ENCODE data around the gene CFAP46.
"Not testable (repeated sequence)": the region's sequence is repeated elsewhere in the genome, so short reads cannot be mapped to it uniquely, and the experiment has no call there.

CFAP46 gene

GRCh38 chr10:132957981-132958882, 15.9 kb upstream of the CFAP46 start:
- H3K4me3 ChIP-seq (ENCODE audit: low read depth, low read length), result no peak overlapping the region
- no peak for DNase-seq (ENCODE audit: low read depth)
- TF ChIP-seq CTCF (IDR thresholded peaks at IDR 0.05; ENCODE audit: control insufficient read depth, extremely low read depth, insufficient read depth), result no peak

- TF ChIP-seq CTCF (IDR thresholded peaks at IDR 0.05; ENCODE audit: control insufficient read depth, extremely low read depth, insufficient read depth), result no peak
- DNase-seq (ENCODE audit: low read depth), result no peak
- no peak overlapping the region for H3K4me3 ChIP-seq (ENCODE audit: low read depth, low read length)
Observed at GRCh38 chr10:132957131-132957530, 14.8 kb upstream of the CFAP46 start.

GRCh38 chr10:132956259-132956658, 13.9 kb upstream of the CFAP46 start:
- DNase-seq (ENCODE audit: low read depth); H3K4me3 ChIP-seq (ENCODE audit: low read depth, low read length): not testable (repeated sequence)

DNA sequence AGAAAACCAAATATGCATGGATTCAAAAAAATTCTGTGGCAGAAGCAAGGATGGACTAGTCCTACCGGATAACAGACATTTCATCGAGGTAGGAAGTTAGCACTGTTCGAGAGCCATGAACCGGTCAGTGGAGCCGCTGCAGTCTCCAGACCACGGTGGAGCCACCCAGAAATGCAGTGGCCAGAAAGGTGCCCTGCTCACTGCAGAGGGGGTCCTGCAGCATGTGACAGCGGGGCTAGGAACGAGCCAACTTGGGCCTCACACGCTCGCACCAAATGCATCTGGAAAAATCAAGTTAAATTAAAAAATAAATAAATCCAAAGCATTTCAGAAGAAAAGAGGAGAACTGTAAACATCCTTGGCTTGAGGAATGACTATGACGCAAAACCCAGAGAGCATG, 13.1 kb upstream of the CFAP46 start:
- no peak overlapping the region for H3K4me3 ChIP-seq (ENCODE audit: low read depth, low read length)
- no peak for DNase-seq (ENCODE audit: low read depth)
- no peak for TF ChIP-seq CTCF (IDR thresholded peaks at IDR 0.05; ENCODE audit: control insufficient read depth, extremely low read depth, insufficient read depth)

- TF ChIP-seq CTCF (IDR thresholded peaks at IDR 0.05; ENCODE audit: control insufficient read depth, extremely low read depth, insufficient read depth), result no peak
- no peak overlapping the region for H3K4me3 ChIP-seq (ENCODE audit: low read depth, low read length)
- DNase-seq (ENCODE audit: low read depth), result no peak
Observed at GRCh38 chr10:132953428-132953827, 11.1 kb upstream of the CFAP46 start.

- H3K4me3 ChIP-seq (ENCODE audit: low read depth, low read length), result no peak overlapping the region
- DNase-seq (ENCODE audit: low read depth), result no peak
- TF ChIP-seq CTCF (IDR thresholded peaks at IDR 0.05; ENCODE audit: control insufficient read depth, extremely low read depth, insufficient read depth), result no peak
Observed at GRCh38 chr10:132951926-132952325, 9.6 kb upstream of the CFAP46 start.

GRCh38 chr10:132948351-132948750, 6.0 kb upstream of the CFAP46 start:
- no peak overlapping the region for H3K4me3 ChIP-seq (ENCODE audit: low read depth, low read length)
- no peak for TF ChIP-seq CTCF (IDR thresholded peaks at IDR 0.05; ENCODE audit: control insufficient read depth, extremely low read depth, insufficient read depth)
- no peak for DNase-seq (ENCODE audit: low read depth)

Measured in LNCaP clone FGC (cell line).